Suprapubic skin (tissue), 4 donors: Measurements from ENCODE around the gene ERMAP. TPM values are rescaled to one million over a fixed set of nuclear protein-coding genes. Genes with fewer than 3 reads are reported as not detected.
A peak's percentile ranks its signal among the peaks of the same experiment; 100 is the strongest.

Experiments
- DNase-seq, 2 donors: peaks; one replicate each; pipeline ENCODE4 v3.0.0-alpha.2; 2019; ENCODE audit warnings: low spot score in 2 of 2
- H3K27ac ChIP-seq: fragments of 200-600 bp; sonication (generic); one replicate; pipeline ENCODE4 v1.5.1; 2019
- H3K27me3 ChIP-seq: fragments of 200-600 bp; sonication (generic); one replicate; pipeline ENCODE4 v1.5.1; 2019
- H3K36me3 ChIP-seq: fragments of 200-600 bp; sonication (generic); one replicate; pipeline ENCODE4 v1.5.1; 2019
- H3K4me1 ChIP-seq: fragments of 200-600 bp; sonication (generic); one replicate; pipeline ENCODE4 v1.5.1; 2019
- H3K4me3 ChIP-seq: fragments of 200-600 bp; sonication (generic); one replicate; pipeline ENCODE4 v1.5.1; 2019; ENCODE audit warnings: mild to moderate bottlenecking
- H3K9me3 ChIP-seq: fragments of 200-600 bp; sonication (generic); one replicate; pipeline ENCODE4 v1.5.1; 2019
- EP300 ChIP-seq: sonication (generic); formaldehyde crosslinking; IDR thresholded peaks from one replicate; pipeline ENCODE4 v1.6.1; 2017; ENCODE audit warnings: antibody characterized with exemption
- POLR2A ChIP-seq, 2 donors: fragments of 450-650 bp; IDR thresholded peaks; one replicate each; pipeline ENCODE4 v1.6.1; 2017; ENCODE audit warnings: antibody characterized with exemption in 2 of 2, mild to moderate bottlenecking in 2 of 2, moderate library complexity in 2 of 2
- POLR2AphosphoS5 ChIP-seq, 3 donors: sonication (generic); formaldehyde crosslinking; IDR thresholded peaks; one replicate each; pipeline ENCODE4 v1.6.1; 2017; ENCODE audit warnings: antibody characterized with exemption in 3 of 3
- WGBS: methylation state at CpG from one replicate; pipeline ENCODE4 v1.1.5; 2018; 5-methylcytosine and 5-hydroxymethylcytosine counted together
- total RNA-seq, 4 donors: library from RNA; depleted of rRNA; stranded (reverse); fragments of >200 nt; gene quantifications; one replicate each; pipeline ENCODE4 v1.1.0, GENCODE V29; 2016
- TF ChIP-seq, protein P1 (sequence below), 2 donors: fragments of 200-600 bp in 1 of 2; fragments of 450-650 bp in 1 of 2; sonication (generic) in 1 of 2; IDR thresholded peaks; one replicate each; pipeline ENCODE4 v1.5.1; 2016 to 2019; ENCODE audit warnings: antibody characterized with exemption in 2 of 2, mild to moderate bottlenecking in 1 of 2, moderate library complexity in 1 of 2

ERMAP gene
- total RNA-seq, 4 donors from 2014 or later = 8.9 to 26.2 (median 14.1) TPM

- H3K36me3 ChIP-seq = peaks cover 3% of the 10 kb centered on the region
- TF ChIP-seq POLR2A (IDR thresholded peaks at IDR 0.05) (no peak), POLR2AphosphoS5 (IDR thresholded peaks at IDR 0.05) (no peak), EP300 (no peak)
- TF ChIP-seq, protein P1, sequence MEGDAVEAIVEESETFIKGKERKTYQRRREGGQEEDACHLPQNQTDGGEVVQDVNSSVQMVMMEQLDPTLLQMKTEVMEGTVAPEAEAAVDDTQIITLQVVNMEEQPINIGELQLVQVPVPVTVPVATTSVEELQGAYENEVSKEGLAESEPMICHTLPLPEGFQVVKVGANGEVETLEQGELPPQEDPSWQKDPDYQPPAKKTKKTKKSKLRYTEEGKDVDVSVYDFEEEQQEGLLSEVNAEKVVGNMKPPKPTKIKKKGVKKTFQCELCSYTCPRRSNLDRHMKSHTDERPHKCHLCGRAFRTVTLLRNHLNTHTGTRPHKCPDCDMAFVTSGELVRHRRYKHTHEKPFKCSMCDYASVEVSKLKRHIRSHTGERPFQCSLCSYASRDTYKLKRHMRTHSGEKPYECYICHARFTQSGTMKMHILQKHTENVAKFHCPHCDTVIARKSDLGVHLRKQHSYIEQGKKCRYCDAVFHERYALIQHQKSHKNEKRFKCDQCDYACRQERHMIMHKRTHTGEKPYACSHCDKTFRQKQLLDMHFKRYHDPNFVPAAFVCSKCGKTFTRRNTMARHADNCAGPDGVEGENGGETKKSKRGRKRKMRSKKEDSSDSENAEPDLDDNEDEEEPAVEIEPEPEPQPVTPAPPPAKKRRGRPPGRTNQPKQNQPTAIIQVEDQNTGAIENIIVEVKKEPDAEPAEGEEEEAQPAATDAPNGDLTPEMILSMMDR (IDR thresholded peaks at IDR 0.05) = no peak
- H3K4me1 ChIP-seq = peaks cover 10% of the 10 kb centered on the region
- WGBS = 100% methylated on average over 1 of the region's 1 CpG
- DNase-seq = no peak
- H3K27ac ChIP-seq = no peak overlapping the region
- no peaks in the 10 kb centered on the region for H3K9me3 ChIP-seq
- no peaks in the 10 kb centered on the region for H3K27me3 ChIP-seq
- H3K4me3 ChIP-seq = no peak overlapping the region
These were observed 28.9 kb upstream of the ERMAP start for GRCh38 chr1:42788021-42788420.

- no peaks in the 10 kb centered on the region for H3K36me3 ChIP-seq
- DNase-seq = no peak
- 80% methylated on average over 1 of the region's 2 CpGs for WGBS
- H3K4me3 ChIP-seq = no peak overlapping the region
- no peaks in the 10 kb centered on the region for H3K27me3 ChIP-seq
- no peaks in the 10 kb centered on the region for H3K9me3 ChIP-seq
- H3K4me1 ChIP-seq = no peaks in the 10 kb centered on the region
- TF ChIP-seq POLR2AphosphoS5 (IDR thresholded peaks at IDR 0.05) (no peak), POLR2A (IDR thresholded peaks at IDR 0.05) (no peak), EP300 (no peak)
- TF ChIP-seq, protein P1 (IDR thresholded peaks at IDR 0.05) = no peak
- H3K27ac ChIP-seq = no peak overlapping the region
These were observed 23.1 kb upstream of the ERMAP start for GRCh38 chr1:42793824-42794223.

DNA sequence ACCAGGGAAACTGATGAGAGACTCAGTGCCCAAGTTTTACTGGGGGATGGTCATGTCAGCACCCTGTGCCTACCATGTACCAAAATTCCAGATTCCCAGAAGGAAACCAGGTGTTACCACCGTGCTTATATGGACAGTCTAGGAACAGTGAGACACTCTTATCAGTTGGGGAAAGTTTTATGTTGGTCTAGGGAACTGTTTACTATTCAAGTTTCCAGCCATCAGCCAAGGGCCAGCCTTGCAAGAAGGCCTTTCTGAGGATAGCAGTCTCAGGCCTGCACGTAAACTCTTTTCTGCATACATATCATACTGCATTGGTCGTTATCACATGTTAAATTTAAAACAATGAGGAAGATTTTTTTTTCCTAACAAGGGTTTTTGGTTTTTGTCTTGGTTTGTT lies 19.5 kb upstream of the ERMAP start:
- WGBS = 86% methylated on average over 3 of the region's 3 CpGs
- TF ChIP-seq POLR2A (IDR thresholded peaks at IDR 0.05) (no peak), POLR2AphosphoS5 (IDR thresholded peaks at IDR 0.05) (no peak), EP300 (no peak)
- TF ChIP-seq, protein P1 (IDR thresholded peaks at IDR 0.05) = no peak
- Histone ChIP-seq H3K27me3 (no peaks in the 10 kb centered on the region), H3K27ac (no peak overlapping the region), H3K36me3 (no peaks in the 10 kb centered on the region), H3K4me1 (no peaks in the 10 kb centered on the region), H3K9me3 (no peaks in the 10 kb centered on the region), H3K4me3 (no peak overlapping the region)
- DNase-seq = no peak

GRCh38 chr1:42797979-42798378 lies 18.9 kb upstream of the ERMAP start:
- Histone ChIP-seq H3K27me3 (no peaks in the 10 kb centered on the region), H3K4me3 (no peak overlapping the region), H3K9me3 (no peaks in the 10 kb centered on the region), H3K4me1 (no peaks in the 10 kb centered on the region), H3K36me3 (no peaks in the 10 kb centered on the region), H3K27ac (no peak overlapping the region)
- TF ChIP-seq POLR2AphosphoS5 (IDR thresholded peaks at IDR 0.05) (no peak), EP300 (no peak), POLR2A (IDR thresholded peaks at IDR 0.05) (no peak)
- TF ChIP-seq, protein P1 (IDR thresholded peaks at IDR 0.05) = no peak
- 76% methylated on average over 5 of the region's 5 CpGs for WGBS
- no peak for DNase-seq

- TF ChIP-seq POLR2AphosphoS5 (IDR thresholded peaks at IDR 0.05) = no peak
- TF ChIP-seq, protein P1 (IDR thresholded peaks at IDR 0.05) = no peak
- TF ChIP-seq EP300 = no peak
- TF ChIP-seq POLR2A (IDR thresholded peaks at IDR 0.05) = no peak
- Histone ChIP-seq H3K27ac (peak overlapping the region; percentile 51), H3K4me3 (no peak overlapping the region), H3K27me3 (no peaks in the 10 kb centered on the region), H3K36me3 (peaks cover 9% of the 10 kb centered on the region), H3K9me3 (no peaks in the 10 kb centered on the region), H3K4me1 (no peaks in the 10 kb centered on the region)
- WGBS = 49% methylated on average over 8 of the region's 8 CpGs
- no peak for DNase-seq
These were observed 15.0 kb upstream of the ERMAP start for GRCh38 chr1:42801832-42802473.
